Femur (tissue), 1 donor: ENCODE measurements around the gene MAPKAP1.
"Not testable (repeated sequence)": the region's sequence is repeated elsewhere in the genome, so short reads cannot be mapped to it uniquely, and the experiment has no call there.

Experiments
- DNase-seq: peaks from one replicate; pipeline ENCODE4 v3.0.0-alpha.2; 2017

Gene MAPKAP1

DNA sequence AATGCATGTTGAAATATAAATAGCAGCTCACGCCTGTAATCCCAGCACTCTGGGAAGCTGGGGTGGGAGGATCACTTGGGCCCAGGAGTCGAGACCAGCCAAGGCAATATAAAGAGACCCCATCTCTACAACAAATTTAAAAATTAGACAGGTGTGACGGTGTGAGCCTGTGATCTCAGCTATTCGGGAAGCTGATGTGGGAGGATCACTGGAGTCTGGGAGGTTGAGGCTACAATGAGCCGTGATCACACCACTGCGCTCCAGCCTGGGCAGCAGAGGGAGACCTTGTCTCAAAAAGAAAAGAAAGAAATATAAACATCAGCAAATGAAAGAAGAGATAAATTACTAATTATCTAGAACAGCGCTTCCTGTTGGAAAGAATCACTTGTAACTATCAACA, 105.0 kb downstream of the MAPKAP1 start:
- DNase-seq, result no peak

DNA sequence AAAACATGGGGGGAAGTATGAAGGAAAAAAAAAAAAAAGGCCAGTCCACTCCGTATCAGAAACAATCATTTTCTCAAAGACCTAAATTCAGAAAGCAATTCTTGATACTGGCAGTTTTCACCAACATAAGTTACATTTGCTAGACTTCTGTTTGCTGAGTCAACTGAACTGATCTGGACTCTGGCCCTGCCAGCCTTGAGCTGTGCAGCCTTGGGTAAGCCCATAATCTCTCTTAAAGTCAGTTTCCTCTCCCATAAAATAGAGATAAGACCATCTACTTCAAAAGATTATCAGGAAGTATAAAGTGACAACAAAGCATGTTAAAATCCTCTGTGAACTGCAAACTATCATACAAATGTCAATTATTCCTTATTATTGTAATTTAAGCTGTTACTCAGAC, 106.8 kb downstream of the MAPKAP1 start:
- DNase-seq, result no peak

GRCh38 chr9:125594223-125594610, 112.8 kb downstream of the MAPKAP1 start:
- DNase-seq, result no peak

GRCh38 chr9:125593581-125594222, 113.3 kb downstream of the MAPKAP1 start:
- DNase-seq, result no peak

DNA sequence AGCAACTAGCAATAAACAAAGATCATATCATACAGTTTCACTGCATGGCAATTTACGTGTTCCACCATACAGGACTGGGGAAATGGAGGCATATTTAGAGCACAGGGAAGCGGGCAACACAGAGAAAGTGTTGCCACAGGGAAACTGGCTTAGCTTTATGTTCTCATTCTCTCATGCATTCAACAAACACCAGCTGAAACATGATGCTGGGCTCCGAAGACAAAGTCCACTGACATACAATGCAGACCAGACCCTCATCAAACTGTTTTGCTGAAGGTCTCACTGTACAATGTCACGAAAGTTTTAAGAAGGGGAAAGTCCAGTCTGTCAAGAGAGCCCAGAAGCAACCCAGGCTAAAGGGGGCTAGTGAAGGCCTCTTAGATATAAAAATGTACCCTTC, 115.1 kb downstream of the MAPKAP1 start:
- no peak for DNase-seq

DNA sequence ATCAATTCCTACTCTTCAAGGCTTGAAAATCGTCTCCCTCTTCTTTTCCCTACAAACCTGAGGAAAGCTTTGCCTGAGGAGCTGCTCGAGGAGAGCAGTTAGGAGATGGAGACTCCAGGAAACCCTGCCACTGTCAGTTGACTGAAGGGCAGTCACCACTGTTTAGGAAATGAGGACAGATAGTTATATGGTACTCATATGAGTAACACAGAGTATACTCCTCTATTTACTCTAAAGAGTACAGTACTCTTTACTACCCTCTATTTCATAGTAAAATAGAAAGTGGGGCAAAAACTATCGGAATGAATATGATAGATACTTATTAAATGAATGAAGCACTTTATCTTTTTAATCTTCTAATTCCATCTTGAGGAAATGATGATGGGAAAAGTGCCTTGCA, 115.8 kb downstream of the MAPKAP1 start:
- no peak for DNase-seq

- DNase-seq, result no peak
Measured at GRCh38 chr9:125589287-125589686, 117.7 kb downstream of the MAPKAP1 start.

DNA sequence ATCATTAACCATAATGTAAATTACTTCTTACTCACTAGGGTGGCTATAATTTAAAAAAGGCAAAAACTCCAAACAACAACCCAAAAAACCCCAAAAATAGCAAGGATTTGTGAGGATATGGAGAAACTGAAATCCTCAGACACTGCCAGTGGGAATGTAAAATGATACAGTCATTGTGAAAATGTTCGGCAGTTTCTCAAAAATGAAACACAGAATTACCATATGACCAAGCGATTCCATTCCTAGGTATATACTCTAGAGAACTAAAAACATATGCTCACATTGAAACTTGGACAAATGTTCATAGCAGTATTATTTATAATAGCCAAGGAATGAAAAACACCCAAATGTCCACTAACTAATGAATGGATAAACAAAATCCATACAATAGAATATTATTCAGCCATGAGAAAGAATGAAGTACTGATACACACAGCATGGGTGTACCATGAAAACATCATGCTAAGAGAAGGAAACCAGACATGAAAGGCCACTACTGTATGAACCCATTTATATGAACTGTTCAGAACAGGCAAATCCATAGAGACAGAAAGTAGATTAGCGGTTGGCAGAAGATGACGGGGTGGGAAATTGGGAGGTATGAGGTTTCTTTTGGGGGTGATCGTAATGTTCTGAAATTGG, 119.1 kb downstream of the MAPKAP1 start:
- DNase-seq, result no peak

DNA sequence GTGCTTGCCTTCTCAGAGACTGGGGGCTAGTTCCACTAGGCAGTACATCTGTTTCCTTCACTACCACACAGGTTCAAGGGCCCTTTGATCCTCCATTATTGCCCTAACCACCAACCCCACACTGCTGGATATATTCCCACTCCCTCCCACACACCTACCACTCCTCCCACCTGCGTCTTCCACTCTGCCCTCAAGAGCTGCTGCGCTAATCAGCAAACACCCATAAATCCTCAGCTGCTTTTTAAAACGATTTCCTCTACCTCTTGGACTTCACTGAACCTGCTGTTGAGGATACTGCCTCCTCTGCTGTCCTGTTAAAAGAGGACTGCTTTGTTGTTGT, 120.9 kb downstream of the MAPKAP1 start:
- no peak for DNase-seq

GRCh38 chr9:125585503-125586171, 121.4 kb downstream of the MAPKAP1 start:
- no peak for DNase-seq

- DNase-seq, result no peak
Measured at GRCh38 chr9:125580701-125581286, 126.2 kb downstream of the MAPKAP1 start.

GRCh38 chr9:125579030-125579932, 127.7 kb downstream of the MAPKAP1 start:
- DNase-seq, result no peak

DNA sequence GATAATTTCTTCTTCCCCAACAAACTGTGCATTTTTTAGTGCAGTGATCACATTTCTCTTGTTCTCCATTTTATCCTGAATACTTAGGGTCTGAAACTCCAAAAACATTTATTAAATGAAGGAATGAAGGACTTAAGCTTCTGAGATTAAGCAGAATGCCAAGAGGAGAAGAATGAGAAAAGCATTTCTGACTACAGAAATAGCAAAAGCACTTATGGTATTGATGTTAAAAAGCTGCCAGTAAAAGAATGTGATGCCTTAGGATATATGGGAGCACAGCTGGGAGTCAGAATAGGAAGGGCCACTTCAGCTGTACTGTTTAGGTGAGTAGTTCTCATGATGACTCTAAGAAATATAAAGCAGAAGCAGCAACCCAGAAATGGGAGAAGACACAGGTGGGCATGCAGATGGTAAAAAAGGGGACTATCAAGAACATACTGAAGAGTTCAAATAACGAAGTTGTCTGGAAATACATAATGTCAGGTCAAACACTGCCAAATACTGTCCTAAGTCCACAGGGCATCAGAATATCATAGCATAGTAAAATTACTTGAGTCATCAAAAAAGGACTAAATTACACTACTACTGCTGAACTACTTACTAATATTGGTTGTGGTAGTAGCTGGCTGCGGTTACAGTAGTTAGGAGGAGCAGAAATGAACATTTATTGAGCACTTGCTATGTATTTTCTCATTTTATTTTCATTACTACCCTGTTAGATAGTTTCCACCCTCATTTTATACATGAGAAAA, 132.7 kb downstream of the MAPKAP1 start:
- DNase-seq, result no peak

GRCh38 chr9:125572461-125572860, 134.5 kb downstream of the MAPKAP1 start:
- DNase-seq, result not testable (repeated sequence)

- not testable (repeated sequence) for DNase-seq
Measured at GRCh38 chr9:125571824-125572223, 135.2 kb downstream of the MAPKAP1 start.

DNA sequence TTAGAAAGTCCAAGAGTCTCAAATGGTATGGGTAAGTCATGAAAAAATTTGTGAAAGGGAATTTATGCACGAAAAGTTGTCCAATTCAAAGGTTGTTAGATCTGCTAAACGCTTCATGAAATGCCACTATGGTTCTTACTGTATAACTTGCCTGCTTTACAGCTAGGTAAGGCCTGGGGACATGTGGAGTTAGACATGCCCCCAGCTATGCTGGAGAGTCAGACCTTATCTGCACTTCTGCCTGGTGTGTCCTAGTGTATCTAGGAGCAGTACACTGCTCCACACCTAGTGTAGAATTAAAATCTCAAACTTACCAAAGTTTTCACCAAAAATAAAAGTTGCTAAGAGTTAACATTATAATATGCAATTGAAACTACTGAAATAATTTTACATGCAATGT, 136.8 kb downstream of the MAPKAP1 start:
- no peak for DNase-seq

DNA sequence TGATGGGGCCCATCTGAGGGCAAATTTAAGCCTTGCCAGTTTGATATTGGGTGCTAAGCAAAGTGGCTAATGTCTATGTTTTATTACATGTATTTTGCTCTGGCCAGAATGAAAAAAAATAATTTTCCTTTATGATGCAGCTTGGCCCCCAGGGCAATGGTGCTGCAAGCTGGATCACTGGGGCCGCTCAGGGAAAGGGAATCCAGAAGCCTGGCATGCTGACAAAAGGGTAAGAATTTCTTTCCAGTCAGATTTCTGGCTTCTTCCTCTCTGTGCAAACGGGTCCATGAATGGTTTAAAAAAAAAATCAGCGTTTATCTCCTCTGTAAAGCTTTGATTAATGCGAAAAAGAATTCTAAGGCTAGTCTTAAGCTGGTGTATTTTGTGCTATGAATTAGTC, 138.4 kb downstream of the MAPKAP1 start:
- DNase-seq, result peak; percentile 31

DNA sequence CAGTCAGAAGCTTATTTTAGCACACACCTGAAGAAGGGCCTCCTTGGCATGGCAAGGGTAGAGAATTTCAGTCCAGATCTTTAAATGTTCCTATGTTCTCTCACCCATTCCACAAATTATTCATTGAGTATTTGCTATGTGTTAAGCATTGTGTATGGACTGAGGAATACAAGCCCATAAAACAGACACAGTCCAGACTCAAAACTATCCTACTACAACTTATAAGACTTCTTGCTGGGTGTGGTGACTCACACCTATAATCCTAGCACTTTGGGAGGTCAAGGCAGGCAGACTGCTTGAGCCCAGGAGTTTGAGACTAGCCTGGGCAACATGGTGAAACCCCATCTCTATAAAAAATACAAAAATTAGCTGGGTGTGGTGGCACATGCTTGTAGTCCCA, 141.0 kb downstream of the MAPKAP1 start:
- not testable (repeated sequence) for DNase-seq

GRCh38 chr9:125565126-125565525, 141.9 kb downstream of the MAPKAP1 start:
- DNase-seq, result no peak

DNA sequence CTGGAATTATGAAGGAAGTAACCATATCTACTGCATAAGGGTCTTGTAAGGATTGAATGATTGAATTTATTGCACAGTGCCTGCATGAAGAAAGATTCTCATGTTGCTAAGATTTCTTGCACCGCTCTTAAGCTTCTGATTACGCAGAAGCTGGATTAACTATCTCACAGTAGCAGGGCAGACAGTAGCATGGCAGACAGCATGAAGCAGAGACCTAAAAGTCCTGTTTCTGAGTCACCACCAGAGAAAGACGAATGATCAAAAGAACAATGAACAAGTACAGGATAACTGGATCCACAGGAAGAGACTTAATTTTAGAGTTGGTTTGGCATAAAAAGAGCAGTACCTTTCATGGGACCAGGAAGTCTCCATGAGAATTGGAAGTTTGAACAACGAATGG, 142.4 kb downstream of the MAPKAP1 start:
- DNase-seq, result no peak

GRCh38 chr9:125561509-125562148, 145.4 kb downstream of the MAPKAP1 start:
- DNase-seq, result no peak

DNA sequence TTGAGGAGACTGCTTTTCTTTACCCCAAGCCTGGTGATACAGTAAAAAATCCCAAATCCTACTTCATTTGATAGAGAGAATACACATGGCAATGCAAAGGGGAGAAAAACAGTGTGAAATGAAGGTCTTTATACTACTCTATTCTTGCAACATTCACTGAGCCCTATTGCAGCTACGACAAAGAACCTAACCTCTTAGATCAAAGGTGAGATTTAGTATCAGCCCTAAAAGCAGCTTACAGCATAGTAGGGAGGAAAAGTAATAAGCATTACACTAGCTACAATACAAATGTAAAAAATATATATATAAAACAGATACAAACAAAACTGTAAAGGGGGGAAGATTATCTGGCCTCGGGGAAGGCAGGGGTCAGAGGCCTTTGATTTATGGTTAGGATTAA, 147.1 kb downstream of the MAPKAP1 start:
- DNase-seq, result no peak
